ENCODE data around the gene PTPRE. TPM values are rescaled to one million over a fixed set of nuclear protein-coding genes. Genes with fewer than 3 reads are reported as not detected.

The PTPRE gene
- total and polyA plus RNA-seq, 2 of the 4 experiments (the other 2 are of a cell fraction), result 0.34 to 0.54 TPM

- ChIA-PET POLR2A (ENCODE audit: unreplicated experiment) (no interaction called here), CTCF (no interaction called here)
- no peak overlapping the region for H2BK5ac ChIP-seq (ENCODE audit: low read depth, low read length, poor library complexity, severe bottlenecking)
- no peaks in the 10 kb centered on the region for H3K27me3 ChIP-seq (ENCODE audit: control insufficient read depth, insufficient read depth, low read length)
- ATAC-seq (ENCODE audit: low read depth) (no peak), DNase-seq (no peak)
- no peak overlapping the region for H3K4me2 ChIP-seq (ENCODE audit: low read depth, low read length)
- intact Hi-C loops (cut with micrococcal nuclease) (no loop called here), in situ Hi-C loops (cut with MboI; ENCODE audit: low sequenced_read_pairs) (no loop called here), dilution Hi-C loops (cut with HindIII; ENCODE audit: low sequenced_read_pairs, unreplicated experiment) (no loop called here)
- no peaks in the 10 kb centered on the region for H3K36me3 ChIP-seq (ENCODE audit: control insufficient read depth, insufficient read depth, low read length)
- TF ChIP-seq BHLHE40 (IDR thresholded peaks at IDR 0.05; ENCODE audit: low read depth, low read length) (no peak), USF2 (IDR thresholded peaks at IDR 0.05; ENCODE audit: low read depth, low read length) (no peak), ELK1 (IDR thresholded peaks at IDR 0.05; ENCODE audit: borderline replicate concordance, low read depth, low read length) (no peak), NFE2L2 (IDR thresholded peaks at IDR 0.05; ENCODE audit: low read depth, low read length) (no peak), POLR2A (IDR thresholded peaks at IDR 0.05; ENCODE audit: low read depth, low read length) (no peak)
- H3K23ac ChIP-seq (ENCODE audit: low read depth, low read length), result no peak overlapping the region
- no peaks in the 10 kb centered on the region for H3K79me1 ChIP-seq (ENCODE audit: low read depth in 1 of 2, low read length in 2 of 2)
- H4K5ac ChIP-seq (ENCODE audit: low read depth, low read length), result no peak overlapping the region
- H2AK5ac ChIP-seq (ENCODE audit: low read depth, low read length), result no peak overlapping the region
- H4K91ac ChIP-seq (ENCODE audit: insufficient read depth, low read depth, low read length), result no peak overlapping the region
- BruUV-seq (replicated peaks), result no TSS peak
- no peaks in the 10 kb centered on the region for H3K9me3 ChIP-seq (ENCODE audit: control insufficient read depth, insufficient read depth, low read length)
- no peak overlapping the region for H3K4ac ChIP-seq (ENCODE audit: low read depth, low read length)
- H3K14ac ChIP-seq (replicated peaks; ENCODE audit: low read depth, low read length), result no peak overlapping the region
- H2BK20ac ChIP-seq (ENCODE audit: low read depth, low read length), result no peak overlapping the region
- no peak overlapping the region for H2AK9ac ChIP-seq (replicated peaks; ENCODE audit: low read depth, low read length, poor library complexity)
- no peak overlapping the region for H2BK15ac ChIP-seq (ENCODE audit: low read depth, low read length)
- no peaks in the 10 kb centered on the region for H3K4me1 ChIP-seq (ENCODE audit: control insufficient read depth, insufficient read depth, low read length)
- H2BK120ac ChIP-seq (ENCODE audit: low read depth, low read length), result no peak overlapping the region
- H4K8ac ChIP-seq (ENCODE audit: low read depth in 2 of 2, low read length in 2 of 2), result no peak overlapping the region
- H4K20me1 ChIP-seq (ENCODE audit: insufficient read depth, low read length), result no peaks in the 10 kb centered on the region
- no peak overlapping the region for H3K56ac ChIP-seq (ENCODE audit: extremely low read depth, insufficient read depth, low read length)
- H3K9me1 ChIP-seq (ENCODE audit: insufficient read depth, low read length), result no peaks in the 10 kb centered on the region
- H3K27ac ChIP-seq (ENCODE audit: insufficient read depth, low read length), result no peak overlapping the region
- no peak overlapping the region for H3K9ac ChIP-seq (ENCODE audit: low read depth, low read length)
- H2AFZ ChIP-seq (replicated peaks; ENCODE audit: low read length, poor library complexity), result no peak overlapping the region
- no CpG with 5 or more reads among the region's 6 CpGs for WGBS, 2 experiments (ENCODE audit: extremely low coverage in 2 of 2, insufficient read length in 1 of 2)
- no peak overlapping the region for H3K18ac ChIP-seq (ENCODE audit: low read depth, low read length)
- H3K4me3 ChIP-seq (ENCODE audit: insufficient read depth, low read depth, low read length), result no peak overlapping the region
These were observed 78.0 kb downstream of the PTPRE start for GRCh38 chr10:127984945-127985344.
